H9 (cell line): Measurements from ENCODE around the gene VANGL2. TPM values are rescaled to one million over a fixed set of nuclear protein-coding genes. Genes with fewer than 3 reads are reported as not detected.

ENCODE experiments used
- DNase-seq: peaks from one replicate; pipeline ENCODE4 v3.0.0-alpha.2; 2017
- H2AFZ ChIP-seq: one replicate; pipeline ENCODE4 v1.6.1; 2013; ENCODE audit warnings: mild to moderate bottlenecking, low read length, control low read depth, moderate library complexity
- H2AK5ac ChIP-seq: 2 replicates; pipeline ENCODE4 v1.6.1; 2013; ENCODE audit warnings: low read length, control low read depth, mixed read lengths; ENCODE audit not compliant: insufficient read length
- H2BK120ac ChIP-seq: one replicate; pipeline ENCODE4 v1.6.1; 2013; ENCODE audit warnings: low read depth, mild to moderate bottlenecking, low read length, control low read depth, inconsistent platforms; ENCODE audit not compliant: poor library complexity, severe bottlenecking
- H2BK12ac ChIP-seq: 2 replicates; pipeline ENCODE4 v1.6.1; 2013; ENCODE audit warnings: low read length, control low read depth, mixed read lengths, low read depth; ENCODE audit not compliant: insufficient read length
- H2BK15ac ChIP-seq: 2 replicates; pipeline ENCODE4 v1.6.1; 2013; ENCODE audit warnings: low read depth, low read length, control low read depth
- H2BK20ac ChIP-seq: one replicate; pipeline ENCODE4 v1.6.1; 2013; ENCODE audit warnings: low read depth, mild to moderate bottlenecking, low read length, control low read depth, inconsistent platforms; ENCODE audit not compliant: poor library complexity, severe bottlenecking
- H2BK5ac ChIP-seq: 2 replicates; pipeline ENCODE4 v1.6.1; 2013; ENCODE audit warnings: low read length, control low read depth, mixed read lengths; ENCODE audit not compliant: insufficient read length
- H3K14ac ChIP-seq: 2 replicates; pipeline ENCODE4 v1.6.1; 2013; ENCODE audit warnings: low read length, control low read depth; ENCODE audit not compliant: insufficient read depth
- H3K18ac ChIP-seq: 2 replicates; pipeline ENCODE4 v1.6.1; 2013; ENCODE audit warnings: low read depth, mild to moderate bottlenecking, mixed read lengths, low read length, control low read depth; ENCODE audit not compliant: insufficient read length
- H3K23ac ChIP-seq: 2 replicates; pipeline ENCODE4 v1.6.1; 2013; ENCODE audit warnings: low read length, control low read depth, mixed read lengths, low read depth; ENCODE audit not compliant: insufficient read length
- H3K23me2 ChIP-seq: 2 replicates; pipeline ENCODE4 v1.6.1; 2013; ENCODE audit warnings: low read depth, mild to moderate bottlenecking, mixed read lengths, low read length, control low read depth; ENCODE audit not compliant: insufficient read length, poor library complexity, severe bottlenecking
- H3K27ac ChIP-seq: 2 replicates; pipeline ENCODE4 v1.5.1; 2013; ENCODE audit warnings: low read length, control low read depth, mixed read lengths, low read depth; ENCODE audit not compliant: insufficient read length
- H3K27me3 ChIP-seq: 2 replicates; pipeline ENCODE4 v1.6.1; 2013; ENCODE audit warnings: low read length, control low read depth, inconsistent platforms; ENCODE audit not compliant: insufficient read depth
- H3K4ac ChIP-seq: 2 replicates; pipeline ENCODE4 v1.6.1; 2013; ENCODE audit warnings: low read depth, mild to moderate bottlenecking, control low read depth, inconsistent platforms, low read length, moderate library complexity
- H3K4me1 ChIP-seq: 2 replicates; pipeline ENCODE4 v1.6.1; 2013; ENCODE audit warnings: low read length, control low read depth, inconsistent platforms; ENCODE audit not compliant: insufficient read depth
- H3K4me2 ChIP-seq: 2 replicates; pipeline ENCODE4 v1.6.1; 2013; ENCODE audit warnings: low read length, control low read depth, mixed read lengths; ENCODE audit not compliant: insufficient read length, insufficient read depth
- H3K56ac ChIP-seq: 2 replicates; pipeline ENCODE4 v1.6.1; 2013; ENCODE audit warnings: low read depth, mild to moderate bottlenecking, mixed read lengths, low read length, control low read depth; ENCODE audit not compliant: insufficient read length
- H3K79me1 ChIP-seq: 2 replicates; pipeline ENCODE4 v1.6.1; 2013; ENCODE audit warnings: low read depth, mild to moderate bottlenecking, moderate library complexity, low read length, control low read depth, inconsistent platforms; ENCODE audit not compliant: insufficient read depth, poor library complexity, severe bottlenecking
- H3K79me2 ChIP-seq: 2 replicates; pipeline ENCODE4 v1.6.1; 2013; ENCODE audit warnings: low read length, control low read depth, inconsistent platforms; ENCODE audit not compliant: insufficient read depth
- H3K9ac ChIP-seq: 2 replicates; pipeline ENCODE4 v1.6.1; 2013; ENCODE audit warnings: low read length, control low read depth, mixed read lengths; ENCODE audit not compliant: insufficient read length; ENCODE audit errors: extremely low read depth
- H3K9me3 ChIP-seq: one replicate; pipeline ENCODE4 v1.6.1; 2013; ENCODE audit warnings: low read depth, low read length, inconsistent platforms; ENCODE audit not compliant: control insufficient read depth
- H3T11ph ChIP-seq: one replicate; pipeline ENCODE4 v1.6.1; 2013; ENCODE audit warnings: mild to moderate bottlenecking, low read length, control low read depth, inconsistent platforms
- H4K20me1 ChIP-seq: one replicate; pipeline ENCODE4 v1.6.1; 2013; ENCODE audit not compliant: control insufficient read depth, insufficient read length, insufficient read depth
- H4K5ac ChIP-seq: 2 replicates; pipeline ENCODE4 v1.6.1; 2013; ENCODE audit warnings: low read depth, mild to moderate bottlenecking, mixed read lengths, low read length, control low read depth; ENCODE audit not compliant: insufficient read length
- H4K8ac ChIP-seq: replicated peaks from 2 replicates; pipeline ENCODE4 v1.6.1; 2013; ENCODE audit warnings: low read length, control low read depth, mixed read lengths, low read depth; ENCODE audit not compliant: insufficient read length
- H4K91ac ChIP-seq: 2 replicates; pipeline ENCODE4 v1.6.1; 2013; ENCODE audit warnings: low read depth, mild to moderate bottlenecking, moderate library complexity, mixed read lengths, low read length, control low read depth; ENCODE audit not compliant: insufficient read length
- H3K27ac Mint-ChIP-seq, 3 experiments: 2 replicates in 2 of 3; 3 replicates in 1 of 3; pipeline ENCODE4 v1.8.0; 2020 to 2021; ENCODE audit warnings: mixed read lengths in 3 of 3, mild to moderate bottlenecking in 1 of 3, moderate library complexity in 1 of 3
- H3K27me3 Mint-ChIP-seq: 2 replicates; pipeline ENCODE4 v1.8.0; 2021; ENCODE audit warnings: low read depth, mild to moderate bottlenecking, moderate library complexity, mixed read lengths
- H3K36me3 Mint-ChIP-seq, 3 experiments: 2 replicates in 2 of 3; 3 replicates in 1 of 3; pipeline ENCODE4 v1.8.0; 2020 to 2021; ENCODE audit warnings: low read depth in 3 of 3, mixed read lengths in 3 of 3; ENCODE audit not compliant: insufficient read depth in 1 of 3
- H3K4me1 Mint-ChIP-seq, 2 experiments: 2 replicates each; pipeline ENCODE4 v1.8.0; 2020; ENCODE audit warnings: mixed read lengths in 2 of 2
- H3K4me3 Mint-ChIP-seq, 2 experiments: 2 replicates in 1 of 2; 3 replicates in 1 of 2; pipeline ENCODE4 v1.8.0; 2020 to 2021; ENCODE audit warnings: mild to moderate bottlenecking in 2 of 2, mixed read lengths in 2 of 2, moderate library complexity in 1 of 2
- H3K9me3 Mint-ChIP-seq, 2 experiments: 2 replicates in 1 of 2; 3 replicates in 1 of 2; pipeline ENCODE4 v1.8.0; 2020; ENCODE audit warnings: mild to moderate bottlenecking in 2 of 2, mixed read lengths in 2 of 2, moderate library complexity in 1 of 2
- CTCF ChIP-seq: fragments of 200-600 bp; sonication (generic); conservative IDR thresholded peaks from 3 replicates; pipeline ENCODE4 v1.8.0; 2021; ENCODE audit warnings: antibody characterized with exemption, mild to moderate bottlenecking
- WGBS: extraction: QIAGEN DNeasy Blood & Tissue Kit; methylation state at CpG from one replicate; pipeline ENCODE4 v1.1.7; 2013; ENCODE audit warnings: missing lambda C conversion rate, low lambda C conversion rate, mixed read lengths; ENCODE audit not compliant: insufficient read length; ENCODE audit errors: extremely low coverage; 5-methylcytosine and 5-hydroxymethylcytosine counted together
- total RNA-seq: library from RNA; stranded (reverse); gene quantifications from 2 replicates; pipeline ENCODE4 v1.2.1, GENCODE V29; 2021

Gene VANGL2
- total RNA-seq, 1 experiment from 2014 or later = 58.5 TPM

GRCh38 chr1:160454371-160455152 lies 54.2 kb downstream of the VANGL2 start:
- Histone ChIP-seq H2AFZ (no peak overlapping the region), H3K23ac (no peak overlapping the region), H2BK5ac (no peak overlapping the region), H3K9ac (no peak overlapping the region), H2BK15ac (no peak overlapping the region), H3K4ac (no peak overlapping the region), H2BK120ac (no peak overlapping the region), H3K9me3 (no peaks in the 10 kb centered on the region), H3K23me2 (no peaks in the 10 kb centered on the region), H3K27me3 (no peaks in the 10 kb centered on the region), H3K14ac (no peak overlapping the region), H3K18ac (no peak overlapping the region), H3K79me2 (no peaks in the 10 kb centered on the region), H3K79me1 (no peaks in the 10 kb centered on the region), H4K20me1 (no peaks in the 10 kb centered on the region), H2BK12ac (no peak overlapping the region), H2AK5ac (no peak overlapping the region), H3K27ac (no peak overlapping the region), H2BK20ac (no peak overlapping the region), H3K4me1 (no peaks in the 10 kb centered on the region; the same call in 1 of the 2 replicates), H3T11ph (no peak overlapping the region), H3K4me2 (no peak overlapping the region), H3K56ac (no peak overlapping the region), H4K8ac (no peak overlapping the region), H4K91ac (no peak overlapping the region), H4K5ac (no peak overlapping the region)
- no CpG with 5 or more reads among the region's 6 CpGs for WGBS
- Mint-ChIP-seq H3K27me3 (no peaks in the 10 kb centered on the region; the same call in 1 of the 2 replicates), H3K4me1 (peaks cover 5 to 6% of the 10 kb centered on the region in 2 experiments), H3K9me3 (no peaks in the 10 kb centered on the region), H3K27ac (no peak overlapping the region), H3K36me3 (no peaks in the 10 kb centered on the region), H3K4me3 (no peak overlapping the region)
- no peak for TF ChIP-seq CTCF
- DNase-seq = no peak
